ENCODE measurements around the gene TGIF2. TPM values are rescaled to one million over a fixed set of nuclear protein-coding genes. Genes with fewer than 3 reads are reported as not detected.

Gene TGIF2
- total and polyA plus RNA-seq, 2 of the 13 experiments (the other 11 are each of a cell fraction or from before 2014, with no cell fraction given): 41.3 to 53.9 TPM

GRCh38 chr20:36574366-36575135, 1.2 kb downstream of the TGIF2 start (continued):
- TF ChIP-seq KMT2B (CRISPR knock-in tag; IDR thresholded peaks at IDR 0.05): peak; percentile 72
- peak; percentile 48 for TF ChIP-seq POLR2AphosphoS5 (IDR thresholded peaks at IDR 0.05; ENCODE audit: low read depth, low read length)
- TF ChIP-seq ZNF142 (CRISPR knock-in tag; IDR thresholded peaks at IDR 0.05): peak; percentile 55; the same call in 1 of the 2 replicates
- TF ChIP-seq MEF2D (CRISPR knock-in tag; IDR thresholded peaks at IDR 0.05): peak; percentile 52; the same call in 1 of the 2 replicates
- TF ChIP-seq ATF7 (IDR thresholded peaks at IDR 0.05): no peak
- TF ChIP-seq ATF7 (CRISPR knock-in tag; IDR thresholded peaks at IDR 0.05): peak; percentile 53; the same call in 1 of the 2 replicates
- TF ChIP-seq, protein P1, sequence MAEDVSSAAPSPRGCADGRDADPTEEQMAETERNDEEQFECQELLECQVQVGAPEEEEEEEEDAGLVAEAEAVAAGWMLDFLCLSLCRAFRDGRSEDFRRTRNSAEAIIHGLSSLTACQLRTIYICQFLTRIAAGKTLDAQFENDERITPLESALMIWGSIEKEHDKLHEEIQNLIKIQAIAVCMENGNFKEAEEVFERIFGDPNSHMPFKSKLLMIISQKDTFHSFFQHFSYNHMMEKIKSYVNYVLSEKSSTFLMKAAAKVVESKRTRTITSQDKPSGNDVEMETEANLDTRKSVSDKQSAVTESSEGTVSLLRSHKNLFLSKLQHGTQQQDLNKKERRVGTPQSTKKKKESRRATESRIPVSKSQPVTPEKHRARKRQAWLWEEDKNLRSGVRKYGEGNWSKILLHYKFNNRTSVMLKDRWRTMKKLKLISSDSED (CRISPR knock-in tag; IDR thresholded peaks at IDR 0.05): no peak
- TF ChIP-seq KDM1A (CRISPR knock-in tag; IDR thresholded peaks at IDR 0.05): no peak
- peak; percentile 49; the same call in 1 of the 2 replicates for TF ChIP-seq KLF13 (CRISPR knock-in tag; IDR thresholded peaks at IDR 0.05)
- peak; percentile 95 for TF ChIP-seq HNRNPK (IDR thresholded peaks at IDR 0.05; ENCODE audit: low read depth, low read length, poor library complexity, severe bottlenecking)
- TF ChIP-seq SP140L (CRISPR knock-in tag; IDR thresholded peaks at IDR 0.05; ENCODE audit: borderline replicate concordance): no peak
- TF ChIP-seq, protein P2, sequence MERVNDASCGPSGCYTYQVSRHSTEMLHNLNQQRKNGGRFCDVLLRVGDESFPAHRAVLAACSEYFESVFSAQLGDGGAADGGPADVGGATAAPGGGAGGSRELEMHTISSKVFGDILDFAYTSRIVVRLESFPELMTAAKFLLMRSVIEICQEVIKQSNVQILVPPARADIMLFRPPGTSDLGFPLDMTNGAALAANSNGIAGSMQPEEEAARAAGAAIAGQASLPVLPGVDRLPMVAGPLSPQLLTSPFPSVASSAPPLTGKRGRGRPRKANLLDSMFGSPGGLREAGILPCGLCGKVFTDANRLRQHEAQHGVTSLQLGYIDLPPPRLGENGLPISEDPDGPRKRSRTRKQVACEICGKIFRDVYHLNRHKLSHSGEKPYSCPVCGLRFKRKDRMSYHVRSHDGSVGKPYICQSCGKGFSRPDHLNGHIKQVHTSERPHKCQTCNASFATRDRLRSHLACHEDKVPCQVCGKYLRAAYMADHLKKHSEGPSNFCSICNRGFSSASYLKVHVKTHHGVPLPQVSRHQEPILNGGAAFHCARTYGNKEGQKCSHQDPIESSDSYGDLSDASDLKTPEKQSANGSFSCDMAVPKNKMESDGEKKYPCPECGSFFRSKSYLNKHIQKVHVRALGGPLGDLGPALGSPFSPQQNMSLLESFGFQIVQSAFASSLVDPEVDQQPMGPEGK (CRISPR knock-in tag; IDR thresholded peaks at IDR 0.05): peak; percentile 53; the same call in 1 of the 2 replicates
- TF ChIP-seq BHLHE40 (IDR thresholded peaks at IDR 0.05; ENCODE audit: low read length): peak; percentile 37
- TF ChIP-seq ZNF253 (CRISPR knock-in tag; IDR thresholded peaks at IDR 0.05; ENCODE audit: borderline replicate concordance): peak; percentile 21; the same call in 1 of the 2 replicates
- peak; percentile 85; the same call in 1 of the 2 replicates for TF ChIP-seq ZNF44 (CRISPR knock-in tag; IDR thresholded peaks at IDR 0.05)
- peak; percentile 90 for TF ChIP-seq RNF2 (conservative IDR thresholded peaks at IDR 0.05; ENCODE audit: low read depth)
- TF ChIP-seq KDM5B (CRISPR knock-in tag; IDR thresholded peaks at IDR 0.05; ENCODE audit: borderline replicate concordance): peak; percentile 97
- TF ChIP-seq MAFG (CRISPR knock-in tag; IDR thresholded peaks at IDR 0.05): peak; percentile 63; the same call in 1 of the 2 replicates
- TF ChIP-seq PHB2 (IDR thresholded peaks at IDR 0.05; ENCODE audit: partially characterized antibody): no peak
- TF ChIP-seq RXRB (CRISPR knock-in tag; IDR thresholded peaks at IDR 0.05; ENCODE audit: borderline replicate concordance): peak; percentile 39; the same call in 1 of the 2 replicates
- TF ChIP-seq, protein P3, sequence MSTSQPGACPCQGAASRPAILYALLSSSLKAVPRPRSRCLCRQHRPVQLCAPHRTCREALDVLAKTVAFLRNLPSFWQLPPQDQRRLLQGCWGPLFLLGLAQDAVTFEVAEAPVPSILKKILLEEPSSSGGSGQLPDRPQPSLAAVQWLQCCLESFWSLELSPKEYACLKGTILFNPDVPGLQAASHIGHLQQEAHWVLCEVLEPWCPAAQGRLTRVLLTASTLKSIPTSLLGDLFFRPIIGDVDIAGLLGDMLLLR (CRISPR knock-in tag; IDR thresholded peaks at IDR 0.05): peak; percentile 92
